ENCODE results near the gene NFATC1. TPM values are rescaled to one million over a fixed set of nuclear protein-coding genes. Genes with fewer than 3 reads are reported as not detected.
A peak's percentile ranks its signal among the peaks of the same experiment; 100 is the strongest.

Gene NFATC1
- total RNA-seq, 1 donor from 2014 or later = 5.6 TPM

DNA sequence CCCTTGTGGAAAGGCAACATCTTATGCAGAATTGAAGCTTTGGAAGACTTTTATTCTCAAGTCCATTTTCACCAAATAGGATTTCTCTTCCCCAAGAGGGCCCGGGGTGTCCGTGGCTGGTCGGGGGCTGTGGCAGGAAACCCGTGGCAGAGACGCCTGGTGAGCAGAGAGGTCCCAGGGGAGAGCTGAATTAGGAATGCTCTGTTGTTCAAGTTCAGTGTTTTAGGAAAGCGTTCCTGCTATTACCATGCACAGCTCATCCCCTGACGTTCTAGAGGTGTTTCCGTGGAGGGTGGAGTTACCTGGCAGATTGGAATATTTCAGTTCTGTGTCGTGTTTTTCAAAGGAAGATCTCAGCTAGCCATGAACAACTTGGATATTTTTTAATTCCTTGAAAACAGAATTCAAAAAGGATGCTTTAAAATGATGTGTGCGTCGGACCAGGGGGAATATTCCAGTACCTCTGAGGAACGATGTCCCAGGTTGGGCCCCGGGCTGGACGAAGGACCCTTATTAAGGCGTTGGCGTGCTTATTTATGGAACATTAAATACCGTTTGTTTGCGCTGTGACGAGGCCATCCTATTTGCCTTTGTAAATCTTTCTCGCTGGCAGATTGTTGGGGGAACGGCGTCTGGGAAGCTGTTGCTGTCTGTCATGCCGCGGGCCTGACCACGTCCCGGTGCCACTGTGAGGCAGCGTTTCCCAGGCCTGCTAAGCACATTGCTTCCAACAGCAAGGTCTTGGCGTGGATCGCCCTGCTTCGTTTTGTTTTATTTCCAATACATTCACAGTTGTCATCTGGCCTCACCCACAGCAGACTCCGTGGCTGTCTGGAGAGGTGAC, 8.2 kb downstream of the NFATC1 start:
- Mint-ChIP-seq H3K27ac (peak overlapping the region; percentile 59), H3K36me3 (ENCODE audit: insufficient read depth) (peaks cover 1% of the 10 kb centered on the region), H3K9me3 (ENCODE audit: low read depth) (no peaks in the 10 kb centered on the region)

DNA sequence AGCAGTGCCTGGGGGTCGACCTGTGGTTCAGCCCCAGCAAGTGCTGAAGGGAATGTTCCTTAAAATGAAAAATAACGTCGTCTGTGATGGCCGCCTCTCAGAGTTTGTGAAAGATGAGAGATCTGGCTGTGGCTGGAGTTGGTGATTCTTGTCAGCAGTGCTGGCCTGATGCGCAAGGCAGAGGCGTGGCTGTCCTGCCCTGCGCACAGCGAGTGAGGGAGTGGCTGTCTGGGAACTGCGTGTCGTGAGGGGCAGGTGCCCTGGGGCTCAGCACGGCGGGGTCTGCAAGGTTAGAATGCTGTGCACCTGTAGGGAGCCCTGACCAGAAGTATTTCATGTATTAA, 8.8 kb downstream of the NFATC1 start:
- TF ChIP-seq CTCF (IDR thresholded peaks at IDR 0.05; ENCODE audit: unreplicated experiment) = no peak
- DNase-seq (ENCODE audit: low spot score, unreplicated experiment) = no peak
- Mint-ChIP-seq H3K9me3 (ENCODE audit: low read depth) (no peaks in the 10 kb centered on the region), H3K27ac (peak overlapping the region; percentile 59), H3K27me3 (peaks cover 24% of the 10 kb centered on the region), H3K36me3 (ENCODE audit: insufficient read depth) (peaks cover 1% of the 10 kb centered on the region), H3K4me1 (ENCODE audit: low read depth) (peaks cover 6% of the 10 kb centered on the region), H3K4me3 (ENCODE audit: low read depth) (no peak overlapping the region)

More for the DNA sequence above, 8.2 kb downstream of the NFATC1 start:
- Mint-ChIP-seq H3K27me3 (peaks cover 28% of the 10 kb centered on the region), H3K4me1 (ENCODE audit: low read depth) (peaks cover 6% of the 10 kb centered on the region), H3K4me3 (ENCODE audit: low read depth) (no peak overlapping the region)
- no peak for DNase-seq (ENCODE audit: low spot score, unreplicated experiment)
- no peak for TF ChIP-seq CTCF (IDR thresholded peaks at IDR 0.05; ENCODE audit: unreplicated experiment)

DNA sequence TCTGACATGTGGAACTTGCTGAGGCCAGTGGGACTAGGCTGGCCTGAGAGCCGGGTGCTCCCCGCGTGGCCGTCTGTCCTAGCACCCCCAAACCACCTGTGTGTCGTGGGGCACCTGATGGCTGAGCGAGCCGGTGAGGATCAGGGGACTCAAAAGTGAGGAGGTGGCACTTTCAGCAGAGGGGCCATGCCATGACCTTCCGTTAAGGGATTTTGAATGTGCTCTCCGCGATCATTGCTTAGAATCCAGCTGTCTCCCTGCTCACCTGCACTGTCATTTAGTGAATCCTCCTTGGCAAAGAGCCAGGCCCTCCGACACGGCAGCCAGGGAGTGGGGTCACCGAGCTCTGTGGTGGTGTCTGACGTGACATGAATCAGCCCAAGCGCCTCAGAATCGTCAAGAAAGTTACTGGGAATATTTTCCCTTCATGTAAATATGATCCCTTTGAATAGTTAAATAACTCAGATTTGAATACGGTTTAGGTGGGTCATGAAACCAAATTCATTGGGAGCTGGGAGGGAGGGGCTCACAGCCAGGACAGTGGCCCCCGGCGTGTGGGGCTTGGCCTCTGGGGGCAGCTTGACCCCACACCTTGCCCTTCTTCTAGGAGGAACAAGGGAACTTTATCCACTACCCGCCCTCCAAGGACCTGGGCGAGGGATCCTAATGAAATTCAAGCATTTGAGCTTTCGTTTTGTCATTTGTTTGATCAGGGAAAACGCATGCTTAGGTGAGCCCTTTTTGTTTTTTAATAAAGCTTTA, 9.5 kb downstream of the NFATC1 start:
- H3K27ac Mint-ChIP-seq = no peak overlapping the region
- TF ChIP-seq CTCF (IDR thresholded peaks at IDR 0.05; ENCODE audit: unreplicated experiment) = no peak
- H3K27me3 Mint-ChIP-seq = peaks cover 24% of the 10 kb centered on the region
- peaks cover 6% of the 10 kb centered on the region for H3K4me1 Mint-ChIP-seq (ENCODE audit: low read depth)
- no peaks in the 10 kb centered on the region for H3K9me3 Mint-ChIP-seq (ENCODE audit: low read depth)
- no peak for DNase-seq (ENCODE audit: low spot score, unreplicated experiment)
- no peak overlapping the region for H3K4me3 Mint-ChIP-seq (ENCODE audit: low read depth)
- peaks cover 1% of the 10 kb centered on the region for H3K36me3 Mint-ChIP-seq (ENCODE audit: insufficient read depth)

DNA sequence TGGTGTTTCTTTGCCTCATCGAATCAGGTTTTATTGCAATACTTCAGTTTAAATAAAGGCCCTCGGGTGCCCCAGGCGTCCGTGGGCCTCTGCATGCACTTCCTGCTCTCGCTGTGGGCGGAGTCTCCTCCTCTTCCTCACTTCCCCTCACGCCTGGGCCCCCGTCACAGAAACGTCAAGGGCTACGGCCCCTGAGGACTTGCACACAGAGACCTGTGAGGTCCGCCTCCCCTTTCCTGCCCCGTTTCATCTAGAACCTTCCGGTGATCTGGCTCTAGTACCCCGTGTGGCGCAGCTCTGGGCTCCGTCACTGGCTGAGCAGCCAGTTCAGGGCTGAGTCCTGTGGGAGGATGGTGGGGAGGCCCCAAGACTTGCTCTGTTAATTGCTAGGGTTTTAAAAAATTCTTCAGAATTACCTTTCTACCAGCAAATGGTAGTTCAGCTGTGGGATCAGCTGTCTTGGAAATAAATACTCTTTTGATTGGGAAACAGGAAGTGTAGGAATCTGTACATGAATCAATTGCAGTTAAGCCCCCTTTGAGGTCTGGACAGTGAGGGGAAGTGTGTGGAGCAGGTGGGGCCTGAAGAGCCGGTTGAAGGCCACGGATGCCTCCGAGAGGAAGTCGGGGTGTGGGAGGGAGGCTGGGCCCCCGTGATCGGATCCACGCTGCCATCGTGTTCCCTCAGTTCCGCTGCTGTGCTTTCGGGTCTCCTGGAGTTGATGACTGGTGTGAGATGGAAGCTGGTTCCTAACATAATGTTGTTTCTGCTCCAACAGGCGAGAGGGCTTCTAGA, 10.2 kb downstream of the NFATC1 start:
- Mint-ChIP-seq H3K36me3 (ENCODE audit: insufficient read depth) (peaks cover 1% of the 10 kb centered on the region), H3K4me3 (ENCODE audit: low read depth) (no peak overlapping the region), H3K27ac (peak overlapping the region; percentile 56), H3K9me3 (ENCODE audit: low read depth) (no peaks in the 10 kb centered on the region), H3K4me1 (ENCODE audit: low read depth) (peaks cover 6% of the 10 kb centered on the region), H3K27me3 (peaks cover 23% of the 10 kb centered on the region)
- TF ChIP-seq CTCF (IDR thresholded peaks at IDR 0.05; ENCODE audit: unreplicated experiment) = no peak
- no peak for DNase-seq (ENCODE audit: low spot score, unreplicated experiment)

GRCh38 chr18:79406708-79407107, 11.0 kb downstream of the NFATC1 start:
- H3K4me3 Mint-ChIP-seq (ENCODE audit: low read depth) = no peak overlapping the region
- no peaks in the 10 kb centered on the region for H3K9me3 Mint-ChIP-seq (ENCODE audit: low read depth)
- no peak for DNase-seq (ENCODE audit: low spot score, unreplicated experiment)
- peaks cover 6% of the 10 kb centered on the region for H3K4me1 Mint-ChIP-seq (ENCODE audit: low read depth)
- no peak overlapping the region for H3K27ac Mint-ChIP-seq
- peaks cover 20% of the 10 kb centered on the region for H3K27me3 Mint-ChIP-seq
- no peak for TF ChIP-seq CTCF (IDR thresholded peaks at IDR 0.05; ENCODE audit: unreplicated experiment)
- H3K36me3 Mint-ChIP-seq (ENCODE audit: insufficient read depth) = peaks cover 1% of the 10 kb centered on the region

All from progenitor cell of endocrine pancreas (in vitro differentiated cells).